Stimulated activated CD4-positive, alpha-beta T cell treated with anti-CD3 and anti-CD28 coated beads, TNF-alpha, amount 100 ng/mL, for 1 hour (primary cell): ENCODE data around the gene PRKG2.
"Not testable (repeated sequence)": the region's sequence is repeated elsewhere in the genome, so short reads cannot be mapped to it uniquely, and the experiment has no call there.

Experiments
- DNase-seq, 3 donors: peaks; one replicate each; pipeline ENCODE4 v3.0.0-alpha.2; 2020; ENCODE audit warnings: low read depth in 3 of 3, low spot score in 1 of 3

Gene PRKG2

GRCh38 chr4:81214881-81215868 is at the start of gene PRKG2:
TSS of gene PRKG2 (minus strand) at chr4:81215222. CDS start at chr4:81205047, 10,175 bp downstream.
- no peak for DNase-seq

- DNase-seq: no peak
Observed at GRCh38 chr4:81260443-81261101, 45.5 kb upstream of the PRKG2 start.

GRCh38 chr4:81258841-81259550 is 44.0 kb upstream of the PRKG2 start:
- no peak for DNase-seq

- DNase-seq: no peak
Observed at GRCh38 chr4:81257816-81258215, 42.8 kb upstream of the PRKG2 start.

GRCh38 chr4:81257021-81257420 is 42.0 kb upstream of the PRKG2 start:
- DNase-seq: no peak

- no peak for DNase-seq
Observed at GRCh38 chr4:81256059-81256970, 41.3 kb upstream of the PRKG2 start.

- no peak for DNase-seq
Observed at GRCh38 chr4:81255524-81255923, 40.5 kb upstream of the PRKG2 start.

- DNase-seq: no peak
Observed at GRCh38 chr4:81250430-81250829, 35.4 kb upstream of the PRKG2 start.

- DNase-seq: no peak
Observed at GRCh38 chr4:81245218-81246009, 30.4 kb upstream of the PRKG2 start.

GRCh38 chr4:81237791-81238190 is 22.8 kb upstream of the PRKG2 start:
- no peak for DNase-seq

- no peak for DNase-seq
Observed at GRCh38 chr4:81235982-81236749, 21.1 kb upstream of the PRKG2 start.

GRCh38 chr4:81227968-81228367 is 12.9 kb upstream of the PRKG2 start:
- DNase-seq: no peak

GRCh38 chr4:81227138-81227537 is 12.1 kb upstream of the PRKG2 start:
- no peak for DNase-seq

GRCh38 chr4:81225252-81225651 is 10.2 kb upstream of the PRKG2 start:
- no peak for DNase-seq

- not testable (repeated sequence) for DNase-seq
Observed at GRCh38 chr4:81222082-81222472, 7.1 kb upstream of the PRKG2 start.

GRCh38 chr4:81221303-81222081 is 6.5 kb upstream of the PRKG2 start:
- DNase-seq: no peak

- DNase-seq: no peak
Observed at GRCh38 chr4:81220271-81220670, 5.2 kb upstream of the PRKG2 start.

- DNase-seq: no peak
Observed at GRCh38 chr4:81218206-81218605, 3.2 kb upstream of the PRKG2 start.
